ENCODE data around the gene NRG2. TPM values are rescaled to one million over a fixed set of nuclear protein-coding genes. Genes with fewer than 3 reads are reported as not detected.

Gene NRG2
- total RNA-seq, 1 experiment from 2014 or later, result 3.5 TPM

- no peak for DNase-seq (ENCODE audit: low spot score)
These were observed 73.8 kb downstream of the NRG2 start for GRCh38 chr5:139969318-139969717.

GRCh38 chr5:139968547-139969261, 74.4 kb downstream of the NRG2 start:
- DNase-seq (ENCODE audit: low spot score), result peak; percentile 80

GRCh38 chr5:139967353-139967752, 75.7 kb downstream of the NRG2 start:
- no peak for DNase-seq (ENCODE audit: low spot score)

GRCh38 chr5:139966856-139967255, 76.2 kb downstream of the NRG2 start:
- DNase-seq (ENCODE audit: low spot score), result no peak

GRCh38 chr5:139964994-139965565, 78.0 kb downstream of the NRG2 start:
- DNase-seq (ENCODE audit: low spot score), result no peak

GRCh38 chr5:139964266-139964993, 78.7 kb downstream of the NRG2 start:
- DNase-seq (ENCODE audit: low spot score), result no peak

- no peak for DNase-seq (ENCODE audit: low spot score)
These were observed 80.7 kb downstream of the NRG2 start for GRCh38 chr5:139962445-139962844.

- DNase-seq (ENCODE audit: low spot score), result peak; percentile 71
These were observed 81.5 kb downstream of the NRG2 start for GRCh38 chr5:139961435-139962157.

GRCh38 chr5:139960723-139961383, 82.2 kb downstream of the NRG2 start:
- DNase-seq (ENCODE audit: low spot score), result no peak

- no peak for DNase-seq (ENCODE audit: low spot score)
These were observed 84.5 kb downstream of the NRG2 start for GRCh38 chr5:139958432-139959148.

GRCh38 chr5:139956342-139956741, 86.8 kb downstream of the NRG2 start:
- no peak for DNase-seq (ENCODE audit: low spot score)

- DNase-seq (ENCODE audit: low spot score), result no peak
These were observed 87.4 kb downstream of the NRG2 start for GRCh38 chr5:139955616-139956273.

- DNase-seq (ENCODE audit: low spot score), result no peak
These were observed 88.0 kb downstream of the NRG2 start for GRCh38 chr5:139955053-139955605.

GRCh38 chr5:139954462-139954861, 88.6 kb downstream of the NRG2 start:
- no peak for DNase-seq (ENCODE audit: low spot score)

GRCh38 chr5:139954022-139954421, 89.1 kb downstream of the NRG2 start:
- no peak for DNase-seq (ENCODE audit: low spot score)

GRCh38 chr5:139952574-139952973, 90.5 kb downstream of the NRG2 start:
- DNase-seq (ENCODE audit: low spot score), result no peak

GRCh38 chr5:139951983-139952382, 91.1 kb downstream of the NRG2 start:
- no peak for DNase-seq (ENCODE audit: low spot score)

GRCh38 chr5:139951296-139951924, 91.7 kb downstream of the NRG2 start:
- DNase-seq (ENCODE audit: low spot score), result no peak

- DNase-seq (ENCODE audit: low spot score), result no peak
These were observed 92.7 kb downstream of the NRG2 start for GRCh38 chr5:139950436-139950835.

- DNase-seq (ENCODE audit: low spot score), result no peak
These were observed 93.4 kb downstream of the NRG2 start for GRCh38 chr5:139949710-139950109.
